ENCODE measurements around the gene BCL6.

BCL6 gene

DNA sequence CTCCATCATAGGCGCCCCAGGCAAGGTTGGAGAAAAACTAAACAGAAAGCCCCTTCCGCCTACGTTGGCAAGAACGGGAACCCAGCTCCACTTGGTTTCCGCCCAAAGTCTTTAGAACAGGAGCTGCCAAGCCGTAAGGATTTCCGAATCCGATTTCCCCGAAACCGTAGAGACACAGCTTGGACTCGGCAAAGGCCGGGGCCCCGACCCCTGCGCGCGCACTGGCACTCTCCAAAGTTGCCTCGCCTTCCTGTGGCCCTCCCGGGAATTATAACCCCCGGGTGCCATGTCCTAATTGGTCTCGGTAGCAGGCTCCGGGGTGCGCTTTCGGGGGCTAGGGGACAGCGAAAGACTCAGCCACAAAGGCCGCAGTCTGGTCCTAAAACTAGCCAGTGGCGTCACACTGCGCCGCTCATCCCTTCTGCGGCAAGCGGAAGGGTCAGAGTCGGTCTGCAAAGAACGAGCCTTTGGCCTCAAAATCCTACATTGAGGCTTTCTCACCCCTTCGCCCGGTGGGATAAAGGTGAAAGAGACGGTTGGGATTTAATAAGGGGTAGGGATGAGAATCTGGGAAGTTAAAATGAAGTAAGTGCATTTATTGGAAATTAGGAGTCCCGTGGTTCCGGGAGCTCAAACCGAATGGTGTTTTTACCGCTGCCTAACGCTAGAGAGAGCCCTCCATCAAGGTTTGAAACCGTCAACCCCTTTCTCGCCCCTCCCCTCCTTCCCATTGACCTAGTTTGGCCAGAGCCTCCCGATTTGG lies 6.8 kb downstream of the BCL6 start:
- H3K4me3 ChIP-seq (ENCODE audit: low read depth, low read length): peak overlapping the region; percentile 50
- DNase-seq (ENCODE audit: low read depth): peak; percentile 67
- TF ChIP-seq, protein P1, sequence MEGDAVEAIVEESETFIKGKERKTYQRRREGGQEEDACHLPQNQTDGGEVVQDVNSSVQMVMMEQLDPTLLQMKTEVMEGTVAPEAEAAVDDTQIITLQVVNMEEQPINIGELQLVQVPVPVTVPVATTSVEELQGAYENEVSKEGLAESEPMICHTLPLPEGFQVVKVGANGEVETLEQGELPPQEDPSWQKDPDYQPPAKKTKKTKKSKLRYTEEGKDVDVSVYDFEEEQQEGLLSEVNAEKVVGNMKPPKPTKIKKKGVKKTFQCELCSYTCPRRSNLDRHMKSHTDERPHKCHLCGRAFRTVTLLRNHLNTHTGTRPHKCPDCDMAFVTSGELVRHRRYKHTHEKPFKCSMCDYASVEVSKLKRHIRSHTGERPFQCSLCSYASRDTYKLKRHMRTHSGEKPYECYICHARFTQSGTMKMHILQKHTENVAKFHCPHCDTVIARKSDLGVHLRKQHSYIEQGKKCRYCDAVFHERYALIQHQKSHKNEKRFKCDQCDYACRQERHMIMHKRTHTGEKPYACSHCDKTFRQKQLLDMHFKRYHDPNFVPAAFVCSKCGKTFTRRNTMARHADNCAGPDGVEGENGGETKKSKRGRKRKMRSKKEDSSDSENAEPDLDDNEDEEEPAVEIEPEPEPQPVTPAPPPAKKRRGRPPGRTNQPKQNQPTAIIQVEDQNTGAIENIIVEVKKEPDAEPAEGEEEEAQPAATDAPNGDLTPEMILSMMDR (IDR thresholded peaks at IDR 0.05; ENCODE audit: insufficient read depth, low read depth, low read length, missing control alignments): peak; percentile 80

DNA sequence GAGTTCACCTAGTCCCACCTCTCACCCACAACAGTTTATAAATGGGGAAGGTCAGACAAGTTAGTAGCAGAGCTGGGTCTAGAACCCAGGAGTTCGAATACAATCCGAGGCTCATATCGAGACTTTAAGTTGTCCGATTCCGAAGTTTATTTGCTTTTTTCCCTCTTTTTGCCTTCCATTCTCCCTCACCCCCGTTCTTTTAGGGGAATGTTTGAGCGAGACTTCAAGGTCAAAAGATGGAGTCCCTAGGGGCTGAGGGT lies 7.3 kb downstream of the BCL6 start:
- peak overlapping the region; percentile 50 for H3K4me3 ChIP-seq (ENCODE audit: low read depth, low read length)
- TF ChIP-seq, protein P1 (IDR thresholded peaks at IDR 0.05; ENCODE audit: insufficient read depth, low read depth, low read length, missing control alignments): no peak
- DNase-seq (ENCODE audit: low read depth): no peak

DNA sequence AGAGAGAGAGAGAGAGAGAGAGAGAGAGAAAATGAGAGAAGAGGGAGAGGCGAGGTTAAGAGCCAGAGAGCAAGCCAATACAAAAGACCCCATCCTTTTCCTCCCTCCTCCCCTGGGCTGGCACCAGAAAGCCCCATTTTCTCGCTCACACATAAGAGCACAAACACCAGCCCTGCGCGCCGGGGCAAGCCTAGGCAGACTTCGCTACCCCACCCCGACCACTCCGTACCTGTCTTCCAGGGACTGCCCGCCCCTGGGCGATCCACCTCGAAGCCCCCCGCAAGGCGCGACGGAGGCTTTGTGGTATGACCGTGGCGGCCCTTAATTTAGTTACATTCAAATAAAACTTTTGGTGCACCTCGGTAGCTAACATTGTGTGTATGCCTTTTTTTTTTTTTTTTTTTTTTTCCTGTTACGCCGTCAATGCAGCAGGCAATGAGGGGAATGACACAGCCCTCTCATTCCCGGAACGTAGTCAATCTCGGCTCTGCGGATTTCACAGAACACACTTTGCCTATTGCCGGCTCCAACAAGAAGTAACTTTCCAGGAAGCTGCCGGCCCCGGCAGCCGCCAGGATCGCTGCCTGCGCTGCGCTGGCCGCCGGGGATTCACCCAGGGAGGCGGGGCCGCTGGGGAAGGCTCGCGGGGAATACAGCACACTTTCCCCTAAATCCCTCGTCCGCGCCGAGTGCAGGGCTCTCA lies 7.7 kb downstream of the BCL6 start:
- TF ChIP-seq, protein P1 (IDR thresholded peaks at IDR 0.05; ENCODE audit: insufficient read depth, low read depth, low read length, missing control alignments): no peak
- DNase-seq (ENCODE audit: low read depth): no peak
- H3K4me3 ChIP-seq (ENCODE audit: low read depth, low read length): peak overlapping the region; percentile 50

DNA sequence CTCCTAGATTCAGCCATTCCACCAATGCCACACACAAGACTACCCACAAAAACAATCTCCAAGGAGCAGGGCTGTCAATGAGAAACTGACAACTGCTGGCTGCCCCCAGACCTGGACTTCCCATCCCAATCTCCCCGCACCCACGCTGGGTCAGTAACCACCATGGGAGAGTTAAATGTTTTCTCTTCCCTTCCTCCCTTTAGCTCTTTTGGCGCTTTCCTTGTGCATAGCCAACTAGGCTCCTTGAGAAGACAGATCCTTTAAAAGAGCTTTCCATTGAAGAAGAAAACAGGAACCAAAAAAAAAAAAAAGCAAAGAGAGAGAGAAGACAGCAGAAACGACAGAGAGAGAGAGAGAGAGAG lies 8.3 kb downstream of the BCL6 start:
- no peak overlapping the region for H3K4me3 ChIP-seq (ENCODE audit: low read depth, low read length)
- TF ChIP-seq, protein P1 (IDR thresholded peaks at IDR 0.05; ENCODE audit: insufficient read depth, low read depth, low read length, missing control alignments): no peak

DNA sequence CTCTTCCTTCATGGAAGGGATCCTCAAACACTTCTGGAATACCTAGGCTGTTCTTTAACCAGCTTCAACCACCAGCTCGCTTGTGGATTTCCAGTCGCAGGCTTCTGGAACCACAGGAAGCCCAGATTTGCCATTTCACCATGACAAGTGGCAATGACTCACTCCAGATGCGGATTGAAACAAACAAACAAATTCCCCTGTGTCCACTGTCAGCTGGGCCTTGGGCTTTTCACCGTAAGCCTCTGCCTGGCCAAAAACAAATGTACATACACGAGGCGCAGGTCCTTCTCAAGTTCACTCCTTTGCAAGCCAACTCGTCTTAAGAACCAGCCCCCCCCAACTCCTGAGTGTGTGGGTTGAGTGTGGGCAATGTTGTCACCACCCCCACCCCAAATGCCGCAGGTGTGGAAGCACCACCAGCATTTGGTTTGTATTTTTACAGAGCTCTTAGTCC lies 8.8 kb downstream of the BCL6 start:
- H3K4me3 ChIP-seq (ENCODE audit: low read depth, low read length): no peak overlapping the region
- TF ChIP-seq, protein P1 (IDR thresholded peaks at IDR 0.05; ENCODE audit: insufficient read depth, low read depth, low read length, missing control alignments): no peak
- no peak for DNase-seq (ENCODE audit: low read depth)

More for the DNA sequence above, 8.3 kb downstream of the BCL6 start:
- no peak for DNase-seq (ENCODE audit: low read depth)

DNA sequence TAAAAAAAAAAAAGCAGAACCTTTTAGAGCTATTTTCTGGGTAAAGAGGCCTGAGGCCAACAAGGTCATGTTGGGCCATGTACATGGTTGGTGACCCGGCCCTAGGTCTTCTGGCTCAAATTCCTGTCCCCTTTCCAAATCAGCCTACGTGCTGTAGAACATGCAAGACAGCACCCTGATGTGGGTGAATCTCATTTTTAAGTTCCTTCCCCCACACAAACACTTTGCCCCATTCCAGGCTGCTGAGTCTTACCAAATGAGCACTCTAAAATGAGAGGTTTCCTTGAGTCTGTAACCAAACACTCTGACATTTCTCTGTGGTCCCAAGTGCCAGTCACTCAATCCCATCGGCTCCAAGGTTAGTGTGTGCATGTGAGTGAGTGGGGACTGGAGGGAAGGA lies 9.4 kb downstream of the BCL6 start:
- H3K4me3 ChIP-seq (ENCODE audit: low read depth, low read length): no peak overlapping the region
- TF ChIP-seq, protein P1 (IDR thresholded peaks at IDR 0.05; ENCODE audit: insufficient read depth, low read depth, low read length, missing control alignments): no peak
- DNase-seq (ENCODE audit: low read depth): no peak
